ENCODE data around the gene TCP1.
"Not testable (repeated sequence)": the region's sequence is repeated elsewhere in the genome, so short reads cannot be mapped to it uniquely, and the experiment has no call there.

Gene TCP1

DNA sequence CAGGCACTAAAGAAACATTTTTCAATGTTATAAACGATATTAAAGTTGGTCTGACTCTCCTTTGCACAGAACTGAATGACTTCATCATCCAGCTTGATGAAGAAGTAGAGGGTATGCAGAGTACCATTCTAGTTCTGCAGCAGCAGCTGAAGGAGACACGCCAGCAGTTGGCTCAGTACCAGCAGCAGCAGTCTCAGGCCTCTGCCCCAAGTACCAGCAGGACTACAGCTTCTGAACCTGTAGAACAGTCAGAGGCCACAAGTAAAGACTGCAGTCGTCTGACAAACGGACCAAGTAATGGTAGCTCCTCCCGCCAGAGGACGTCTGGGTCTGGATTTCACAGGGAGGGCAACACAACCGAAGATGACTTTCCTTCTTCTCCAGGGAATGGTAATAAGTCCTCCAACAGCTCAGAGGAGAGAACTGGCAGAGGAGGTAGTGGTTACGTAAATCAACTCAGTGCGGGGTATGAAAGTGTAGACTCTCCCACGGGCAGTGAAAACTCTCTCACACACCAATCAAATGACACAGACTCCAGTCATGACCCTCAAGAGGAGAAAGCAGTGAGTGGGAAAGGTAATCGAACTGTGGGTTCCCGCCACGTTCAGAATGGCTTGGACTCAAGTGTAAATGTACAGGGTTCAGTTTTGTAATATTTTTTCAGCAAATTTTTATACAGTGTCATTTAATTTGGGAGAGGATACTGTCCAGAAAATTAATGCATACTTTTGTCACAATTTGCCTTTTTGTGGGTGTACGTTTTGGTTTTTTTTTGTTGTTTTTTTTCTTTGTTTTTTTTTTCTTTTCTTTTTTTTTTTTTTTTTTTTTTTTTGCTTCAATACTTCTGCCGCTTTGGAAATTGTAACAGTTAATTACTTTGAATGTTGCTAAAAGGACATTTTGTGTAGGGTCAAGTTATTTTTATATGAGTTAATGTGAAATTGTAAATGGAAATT lies 34.2 kb downstream of the TCP1 start:
- intact Hi-C loops (cut with micrococcal nuclease), result loop anchor here (5.0 kb wide), 1 partner anchor 32 kb away; the partner anchor contains the start of gene TCP1
- H3K9me3 Mint-ChIP-seq, result no peaks in the 10 kb centered on the region
- no peak overlapping the region for H3K27ac Mint-ChIP-seq
- no peak overlapping the region for H3K4me3 Mint-ChIP-seq
- H3K36me3 Mint-ChIP-seq (ENCODE audit: low read depth), result peaks cover 88% of the 10 kb centered on the region
- no peaks in the 10 kb centered on the region for H3K27me3 Mint-ChIP-seq
- H3K4me1 Mint-ChIP-seq (ENCODE audit: low read depth), result peaks cover 12% of the 10 kb centered on the region

- Mint-ChIP-seq H3K27me3 (no peaks in the 10 kb centered on the region), H3K4me1 (ENCODE audit: low read depth) (peaks cover 5% of the 10 kb centered on the region), H3K36me3 (ENCODE audit: low read depth) (peaks cover 90% of the 10 kb centered on the region), H3K4me3 (no peak overlapping the region), H3K27ac (no peak overlapping the region), H3K9me3 (no peaks in the 10 kb centered on the region)
- intact Hi-C loops (cut with micrococcal nuclease), result loop anchor here (5.0 kb wide), 1 partner anchor 33 kb away; the partner anchor contains the start of gene TCP1
Observed at GRCh38 chr6:159754401-159754800, 35.0 kb downstream of the TCP1 start.

DNA sequence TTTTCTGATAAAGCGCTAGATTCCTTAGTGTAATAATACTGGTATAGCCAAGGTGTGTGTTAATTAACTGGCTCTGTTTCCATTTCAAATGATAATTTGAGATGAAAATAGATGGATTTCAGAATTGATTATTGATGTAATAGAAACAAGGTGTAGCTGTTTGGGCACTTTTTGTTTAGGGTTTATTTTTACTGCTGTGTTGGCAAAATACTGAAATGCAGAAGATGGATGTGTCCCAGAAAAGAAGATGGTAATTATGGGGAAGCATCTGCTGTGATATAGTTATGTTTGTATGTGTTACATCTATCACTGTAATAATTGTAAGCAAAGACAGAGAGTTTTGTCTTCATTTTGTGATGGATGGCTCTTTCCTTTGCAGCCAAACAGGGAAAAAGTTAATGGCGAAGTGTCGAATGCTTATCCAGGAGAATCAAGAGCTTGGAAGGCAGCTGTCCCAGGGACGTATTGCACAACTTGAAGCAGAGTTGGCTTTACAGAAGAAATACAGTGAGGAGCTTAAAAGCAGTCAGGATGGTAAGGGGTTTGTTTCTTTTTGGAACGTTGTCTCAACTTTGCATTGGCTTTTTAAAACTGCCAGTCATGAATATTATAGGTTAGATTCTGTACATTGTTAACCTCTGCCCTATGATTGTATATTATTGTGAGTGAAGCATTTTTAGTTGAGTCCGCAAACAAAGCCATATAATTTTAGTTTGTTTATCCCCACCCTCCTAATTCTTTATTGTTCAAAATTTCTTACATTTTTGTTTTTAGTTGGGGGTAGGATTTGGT lies 36.1 kb downstream of the TCP1 start:
- peaks cover 93% of the 10 kb centered on the region for H3K36me3 Mint-ChIP-seq (ENCODE audit: low read depth)
- intact Hi-C loops (cut with micrococcal nuclease), result loop anchor here (5.0 kb wide), 1 partner anchor 34 kb away; the partner anchor contains the start of gene TCP1

DNA sequence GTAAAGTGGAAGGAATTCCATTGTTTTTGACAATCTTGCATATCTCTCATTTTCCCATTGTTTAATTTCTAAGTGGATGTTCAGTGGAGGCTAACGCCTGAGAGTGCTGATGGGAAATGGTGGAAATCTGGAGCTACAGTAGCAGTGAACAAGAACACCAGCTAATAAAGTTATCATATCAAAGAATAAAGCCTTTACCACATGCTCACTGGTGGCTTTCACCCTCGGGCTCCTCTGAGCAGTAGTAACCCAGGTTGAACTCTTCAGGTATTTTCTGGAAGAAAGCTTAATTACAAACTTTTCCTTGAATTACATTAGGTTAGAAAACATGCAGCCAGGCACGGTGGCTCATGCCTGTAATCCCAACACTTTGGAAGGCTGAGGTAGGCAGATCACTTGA lies 38.0 kb downstream of the TCP1 start:
- intact Hi-C loops (cut with micrococcal nuclease), result loop anchor here (5.0 kb wide), 1 partner anchor 36 kb away; the partner anchor contains the start of gene TCP1
- Mint-ChIP-seq H3K27ac (no peak overlapping the region), H3K4me3 (no peak overlapping the region), H3K4me1 (ENCODE audit: low read depth) (no peaks in the 10 kb centered on the region), H3K9me3 (no peaks in the 10 kb centered on the region), H3K27me3 (no peaks in the 10 kb centered on the region), H3K36me3 (ENCODE audit: low read depth) (peaks cover 93% of the 10 kb centered on the region)

More for the DNA sequence above, 36.1 kb downstream of the TCP1 start:
- H3K4me1 Mint-ChIP-seq (ENCODE audit: low read depth), result peaks cover under 1% of the 10 kb centered on the region
- H3K4me3 Mint-ChIP-seq, result no peak overlapping the region
- H3K9me3 Mint-ChIP-seq, result no peaks in the 10 kb centered on the region
- no peaks in the 10 kb centered on the region for H3K27me3 Mint-ChIP-seq
- no peak overlapping the region for H3K27ac Mint-ChIP-seq

DNA sequence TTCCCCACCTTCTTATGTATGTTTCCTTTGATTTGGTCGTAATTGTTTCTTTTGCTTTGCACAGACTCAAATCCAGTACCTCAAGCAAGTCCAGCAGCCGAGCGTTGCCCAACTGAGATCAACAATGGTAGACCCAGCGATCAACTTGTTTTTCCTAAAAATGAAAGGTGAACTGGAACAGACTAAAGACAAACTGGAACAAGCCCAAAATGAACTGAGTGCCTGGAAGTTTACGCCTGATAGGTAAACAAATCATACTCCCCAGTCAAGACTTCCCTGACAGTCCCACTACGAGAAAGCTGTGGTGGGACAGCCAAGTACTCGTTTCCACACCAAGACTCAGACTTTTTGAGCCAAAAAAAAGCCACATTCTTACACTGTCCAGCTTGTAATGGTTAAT lies 41.3 kb downstream of the TCP1 start:
- peaks cover 94% of the 10 kb centered on the region for H3K36me3 Mint-ChIP-seq (ENCODE audit: low read depth)
- H3K27me3 Mint-ChIP-seq; H3K27ac Mint-ChIP-seq; intact Hi-C loops (cut with micrococcal nuclease); H3K4me3 Mint-ChIP-seq; H3K9me3 Mint-ChIP-seq: not testable (repeated sequence)
- H3K4me1 Mint-ChIP-seq (ENCODE audit: low read depth), result peaks cover 19% of the 10 kb centered on the region

DNA sequence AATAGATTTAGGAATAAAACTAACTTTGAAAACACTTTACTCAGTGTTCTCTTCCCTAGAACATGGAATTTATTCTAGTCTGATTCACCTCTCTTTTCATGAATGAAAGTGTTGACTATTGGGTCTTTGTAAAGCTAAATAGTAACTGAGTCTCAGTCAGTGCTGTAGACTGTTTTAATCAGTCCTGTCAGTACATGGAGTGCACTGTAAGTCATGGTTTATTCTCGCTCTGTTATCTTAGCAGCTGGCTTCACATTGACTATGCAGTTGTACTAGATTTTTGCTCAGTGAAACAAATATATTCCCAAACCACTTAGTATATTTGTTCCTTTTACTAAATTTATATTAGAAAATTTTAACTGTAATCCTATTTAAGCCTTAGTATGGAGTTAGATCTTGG lies 42.6 kb downstream of the TCP1 start:
- intact Hi-C loops (cut with micrococcal nuclease), result no loop called here
- no peak overlapping the region for H3K27ac Mint-ChIP-seq
- no peaks in the 10 kb centered on the region for H3K9me3 Mint-ChIP-seq
- H3K27me3 Mint-ChIP-seq, result no peaks in the 10 kb centered on the region
- peaks cover 19% of the 10 kb centered on the region for H3K4me1 Mint-ChIP-seq (ENCODE audit: low read depth)
- H3K4me3 Mint-ChIP-seq, result no peak overlapping the region
- H3K36me3 Mint-ChIP-seq (ENCODE audit: low read depth), result peaks cover 95% of the 10 kb centered on the region

DNA sequence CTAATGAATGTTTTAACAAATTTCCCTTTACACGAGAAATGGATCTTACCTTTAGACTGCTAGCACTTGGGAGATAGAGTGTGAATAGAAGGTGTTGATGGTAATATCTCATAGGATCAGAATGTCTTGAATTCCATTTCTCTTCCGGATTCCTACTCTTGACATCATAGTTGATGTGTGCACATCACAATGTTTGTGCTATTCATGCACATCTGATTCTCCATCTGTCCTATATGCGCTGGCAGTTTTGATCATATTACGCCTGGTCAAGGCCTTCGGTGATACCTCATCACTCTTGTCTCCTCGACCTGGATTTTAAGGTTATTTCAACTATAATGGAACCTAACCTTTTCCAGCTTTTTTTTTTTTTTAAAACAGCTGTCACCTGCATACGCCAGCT lies 44.3 kb downstream of the TCP1 start:
- H3K27ac Mint-ChIP-seq, result peak overlapping the region; percentile 2
- intact Hi-C loops (cut with micrococcal nuclease), result no loop called here
- no peak overlapping the region for H3K4me3 Mint-ChIP-seq
- peaks cover 99% of the 10 kb centered on the region for H3K36me3 Mint-ChIP-seq (ENCODE audit: low read depth)
- no peaks in the 10 kb centered on the region for H3K27me3 Mint-ChIP-seq
- no peaks in the 10 kb centered on the region for H3K9me3 Mint-ChIP-seq
- H3K4me1 Mint-ChIP-seq (ENCODE audit: low read depth), result peaks cover 19% of the 10 kb centered on the region

GRCh38 chr6:159742165-159742564 lies 47.2 kb downstream of the TCP1 start:
- peaks cover 89% of the 10 kb centered on the region for H3K36me3 Mint-ChIP-seq (ENCODE audit: low read depth)
- intact Hi-C loops (cut with micrococcal nuclease), result loop anchor here (5.0 kb wide), 1 partner anchor 50 kb away; the partner anchor contains the start of gene SOD2
- H3K27me3 Mint-ChIP-seq, result no peaks in the 10 kb centered on the region
- peaks cover 30% of the 10 kb centered on the region for H3K4me1 Mint-ChIP-seq (ENCODE audit: low read depth)
- H3K9me3 Mint-ChIP-seq, result no peaks in the 10 kb centered on the region
- no peak overlapping the region for H3K4me3 Mint-ChIP-seq
- H3K27ac Mint-ChIP-seq, result no peak overlapping the region

DNA sequence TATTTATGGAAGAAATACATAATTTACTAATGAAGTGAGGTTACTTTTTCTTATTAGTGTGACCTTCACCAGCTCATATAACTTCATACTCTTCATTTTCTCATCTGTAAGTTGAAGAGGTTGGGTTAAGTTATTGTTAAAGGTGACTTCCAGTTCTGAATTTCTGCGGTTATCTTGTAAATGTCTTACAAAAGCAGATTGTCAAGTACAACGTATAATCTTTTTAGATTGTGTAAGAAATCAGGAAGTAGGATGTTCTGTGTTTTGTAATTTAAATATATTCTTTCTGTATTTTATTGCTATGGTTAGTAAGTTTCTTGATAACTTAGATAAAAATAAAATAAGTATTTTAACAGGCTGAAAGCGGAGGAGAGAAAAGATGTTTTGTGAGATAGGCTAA lies 50.1 kb downstream of the TCP1 start:
- Mint-ChIP-seq H3K27ac (no peak overlapping the region), H3K4me3 (no peak overlapping the region), H3K27me3 (no peaks in the 10 kb centered on the region), H3K4me1 (ENCODE audit: low read depth) (peaks cover 15% of the 10 kb centered on the region), H3K36me3 (ENCODE audit: low read depth) (peaks cover 61% of the 10 kb centered on the region), H3K9me3 (no peaks in the 10 kb centered on the region)
- intact Hi-C loops (cut with micrococcal nuclease), result no loop called here

GRCh38 chr6:159736908-159737307 lies 52.5 kb downstream of the TCP1 start:
- Mint-ChIP-seq H3K36me3 (ENCODE audit: low read depth) (peaks cover 51% of the 10 kb centered on the region), H3K4me1 (ENCODE audit: low read depth) (peaks cover 34% of the 10 kb centered on the region), H3K9me3 (no peaks in the 10 kb centered on the region), H3K4me3 (no peak overlapping the region), H3K27me3 (no peaks in the 10 kb centered on the region), H3K27ac (no peak overlapping the region)
- intact Hi-C loops (cut with micrococcal nuclease), result no loop called here

DNA sequence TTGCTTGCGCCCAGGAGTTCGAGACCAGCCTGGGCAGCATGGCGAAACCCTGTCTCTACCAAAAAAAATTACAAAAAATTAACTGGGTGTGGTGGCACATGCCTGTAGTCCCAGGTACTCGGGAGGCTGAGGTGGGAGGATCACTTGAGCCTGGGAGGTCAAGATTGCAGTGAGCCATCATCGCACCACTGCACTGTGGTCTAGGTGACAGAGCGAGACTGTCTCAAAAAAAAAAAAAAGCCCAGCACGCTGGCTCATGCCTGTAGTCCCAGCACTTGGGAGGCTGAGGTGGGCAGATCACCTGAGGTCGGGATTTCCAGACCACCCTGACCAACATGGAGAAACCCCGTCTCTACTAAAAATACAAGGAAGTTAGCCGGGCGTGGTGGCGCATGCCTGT lies 56.0 kb downstream of the TCP1 start:
- H3K9me3 Mint-ChIP-seq; H3K27me3 Mint-ChIP-seq; intact Hi-C loops (cut with micrococcal nuclease); H3K4me3 Mint-ChIP-seq; H3K27ac Mint-ChIP-seq: not testable (repeated sequence)
- peaks cover 41% of the 10 kb centered on the region for H3K4me1 Mint-ChIP-seq (ENCODE audit: low read depth)
- H3K36me3 Mint-ChIP-seq (ENCODE audit: low read depth), result peaks cover 33% of the 10 kb centered on the region

DNA sequence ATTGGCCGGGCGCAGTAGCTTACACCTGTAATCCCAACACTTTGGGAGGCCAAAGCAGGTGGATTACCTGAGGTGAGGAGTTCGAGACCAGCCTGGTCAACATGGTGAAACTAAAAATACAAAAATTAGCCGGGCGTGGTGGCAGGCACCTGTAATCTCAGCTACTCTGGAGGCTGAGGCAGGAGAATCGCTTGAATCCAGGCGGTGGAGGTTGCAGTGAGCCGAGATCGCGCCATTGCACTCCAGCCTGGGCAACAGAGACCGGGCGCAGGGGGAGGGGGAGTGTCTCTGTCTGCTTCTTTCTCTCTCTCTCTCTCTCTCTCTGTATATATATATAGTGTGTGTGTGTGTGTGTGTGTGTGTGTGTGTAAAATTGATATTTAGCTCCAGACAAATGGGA lies 56.9 kb downstream of the TCP1 start:
- H3K27me3 Mint-ChIP-seq; H3K9me3 Mint-ChIP-seq; intact Hi-C loops (cut with micrococcal nuclease); H3K27ac Mint-ChIP-seq; H3K4me3 Mint-ChIP-seq: not testable (repeated sequence)
- H3K36me3 Mint-ChIP-seq (ENCODE audit: low read depth), result peaks cover 25% of the 10 kb centered on the region
- peaks cover 33% of the 10 kb centered on the region for H3K4me1 Mint-ChIP-seq (ENCODE audit: low read depth)

GRCh38 chr6:159730332-159730676 lies 59.1 kb downstream of the TCP1 start:
- Mint-ChIP-seq H3K4me1 (ENCODE audit: low read depth) (peaks cover 37% of the 10 kb centered on the region), H3K27ac (no peak overlapping the region)
- intact Hi-C loops (cut with micrococcal nuclease), result no loop called here

More at GRCh38 chr6:159730332-159730676, 59.1 kb downstream of the TCP1 start:
- Mint-ChIP-seq H3K27me3 (no peaks in the 10 kb centered on the region), H3K4me3 (no peak overlapping the region), H3K36me3 (ENCODE audit: low read depth) (peaks cover 33% of the 10 kb centered on the region), H3K9me3 (no peaks in the 10 kb centered on the region)
